PC-9 (cell line): ENCODE measurements around the gene CDH18.

Source experiments
- CTCF ChIP-seq: fragments of 200-600 bp; sonication (generic); conservative IDR thresholded peaks from 2 replicates; pipeline ENCODE4 v1.6.1; 2017; ENCODE audit warnings: mixed run types, antibody characterized with exemption, mild to moderate bottlenecking, moderate library complexity
- EZH2 ChIP-seq: fragments of 200-600 bp; sonication (generic); IDR thresholded peaks from 2 replicates; pipeline ENCODE4 v1.8.0; 2017; ENCODE audit warnings: antibody characterized with exemption, low read depth

- TF ChIP-seq CTCF (no peak), EZH2 (no peak)
Observed at GRCh38 chr5:19988457-19988856, 457 bp upstream of the CDH18 start.
